SK-N-SH (cell line): ENCODE measurements around the gene DENND1A. TPM values are rescaled to one million over a fixed set of nuclear protein-coding genes. Genes with fewer than 3 reads are reported as not detected.

Source experiments
- CTCF ChIA-PET: fragments of 300-600, 350-600 bp; formaldehyde crosslinking; extraction: SDS; loops from one replicate; lab custom pipeline; 2021; lab: Yijun Ruan, JAX
- POLR2A ChIA-PET: fragments of 350-600 bp; sonication (Branson Sonifier 250); formaldehyde crosslinking; extraction: SDS; loops from one replicate; lab custom pipeline; 2020; ENCODE audit warnings: antibody characterized with exemption, inconsistent platforms; lab: Yijun Ruan, JAX
- DNase-seq: peaks from one replicate; pipeline ENCODE4 v3.0.0; 2012
- H2AFZ ChIP-seq: fragments of 200-600 bp; sonication (generic); 2 replicates; pipeline ENCODE4 v1.8.1; 2016; ENCODE audit warnings: antibody characterized with exemption, mild to moderate bottlenecking, low read depth
- H3F3A ChIP-seq: fragments of 200-600 bp; sonication (generic); replicated peaks from 2 replicates; pipeline ENCODE3; 2016; ENCODE audit warnings: antibody characterized with exemption, mild to moderate bottlenecking; ENCODE audit not compliant: insufficient read depth
- H3K27ac ChIP-seq, 2 experiments: fragments of 200-500 bp in 1 of 2; fragments of 200-600 bp in 1 of 2; sonication (Bioruptor generic) in 1 of 2; sonication (generic), shearing (Covaris generic) in 1 of 2; 2 replicates each; pipeline versions ENCODE4 v1.5.1 to v1.6.1; 2014 to 2016; ENCODE audit warnings: low read depth in 2 of 2, inconsistent platforms in 1 of 2, low read length in 1 of 2, mild to moderate bottlenecking in 1 of 2, mixed read lengths in 1 of 2
- H3K27me3 ChIP-seq: fragments of 200-600 bp; sonication (generic), shearing (Covaris generic); 2 replicates; pipeline ENCODE4 v1.6.1; 2016; ENCODE audit warnings: mixed run types; ENCODE audit not compliant: insufficient read depth
- H3K36me3 ChIP-seq, 2 experiments: fragments of 200-500 bp in 1 of 2; fragments of 200-600 bp in 1 of 2; sonication (Bioruptor generic) in 1 of 2; sonication (generic) in 1 of 2; replicated peaks in 1 of 2; 2 replicates each; pipeline versions ENCODE3 to v1.5.1; 2014 to 2016; ENCODE audit warnings: low read length in 1 of 2, mild to moderate bottlenecking in 1 of 2; ENCODE audit not compliant: insufficient read depth in 2 of 2, control insufficient read depth in 1 of 2
- H3K4me1 ChIP-seq, 2 experiments: fragments of 200-500 bp in 1 of 2; fragments of 200-600 bp in 1 of 2; sonication (Bioruptor generic) in 1 of 2; sonication (generic), shearing (Covaris generic) in 1 of 2; 2 replicates each; pipeline versions ENCODE4 v1.5.1 to v1.6.1; 2014 to 2016; ENCODE audit warnings: low read depth in 1 of 2, low read length in 1 of 2, mixed run types in 1 of 2; ENCODE audit not compliant: insufficient read depth in 2 of 2, control insufficient read depth in 1 of 2
- H3K4me2 ChIP-seq: fragments of 200-600 bp; sonication (generic), shearing (Covaris generic); 2 replicates; pipeline ENCODE4 v1.6.1; 2017; ENCODE audit warnings: mixed run types
- H3K4me3 ChIP-seq, 2 experiments: fragments of 200-500 bp in 1 of 2; fragments of 200-600 bp in 1 of 2; sonication (Bioruptor generic) in 1 of 2; sonication (generic), shearing (Covaris generic) in 1 of 2; 2 replicates each; pipeline versions ENCODE4 v1.5.1 to v1.8.1; 2014 to 2016; ENCODE audit warnings: low read depth in 2 of 2, inconsistent platforms in 1 of 2, low read length in 1 of 2, mild to moderate bottlenecking in 1 of 2, mixed read lengths in 1 of 2, moderate library complexity in 1 of 2
- H3K79me2 ChIP-seq: fragments of 200-600 bp; sonication (generic); 2 replicates; pipeline ENCODE4 v1.8.1; 2017; ENCODE audit warnings: mild to moderate bottlenecking; ENCODE audit not compliant: insufficient read depth
- H3K9ac ChIP-seq: fragments of 200-600 bp; sonication (generic); 2 replicates; pipeline ENCODE4 v1.6.1; 2017; ENCODE audit warnings: mixed run types
- H3K9me2 ChIP-seq: fragments of 200-600 bp; sonication (generic); 2 replicates; pipeline ENCODE4 v1.6.1; 2017; ENCODE audit warnings: mixed run types
- H3K9me3 ChIP-seq: fragments of 200-600 bp; sonication (generic); 2 replicates; pipeline ENCODE4 v1.6.1; 2017; ENCODE audit warnings: mixed run types, mild to moderate bottlenecking, moderate library complexity
- H4K20me1 ChIP-seq: fragments of 200-600 bp; sonication (generic); 2 replicates; pipeline ENCODE4 v1.6.1; 2017; ENCODE audit warnings: mild to moderate bottlenecking, mixed run types; ENCODE audit not compliant: insufficient read depth
- CTCF ChIP-seq: fragments of 200-600 bp; sonication (generic); IDR thresholded peaks from 2 replicates; pipeline ENCODE4 v1.6.1; 2017; ENCODE audit warnings: antibody characterized with exemption, mild to moderate bottlenecking, moderate library complexity
- FOXM1 ChIP-seq: IDR thresholded peaks from 2 replicates; pipeline ENCODE4 v1.4.0; 2012; ENCODE audit warnings: low read depth, mild to moderate bottlenecking
- GABPA ChIP-seq: IDR thresholded peaks from 2 replicates; pipeline ENCODE4 v1.4.0; 2012; ENCODE audit warnings: low read depth, mild to moderate bottlenecking
- JUND ChIP-seq: IDR thresholded peaks from 2 replicates; pipeline ENCODE4 v1.4.0; 2012
- MXI1 ChIP-seq: IDR thresholded peaks from 2 replicates; pipeline ENCODE4 v1.6.1; 2012; ENCODE audit warnings: mild to moderate bottlenecking, low read depth, low read length, improper control_type of control experiment
- NRF1 ChIP-seq: IDR thresholded peaks from 2 replicates; pipeline ENCODE4 v1.6.1; 2012; ENCODE audit warnings: low read depth, mild to moderate bottlenecking, low read length
- RCOR1 ChIP-seq: fragments of 150-350 bp; IDR thresholded peaks from 2 replicates; pipeline ENCODE4 v1.6.1; 2017; ENCODE audit warnings: antibody characterized with exemption, low read length
- REST ChIP-seq: IDR thresholded peaks from 2 replicates; pipeline ENCODE4 v1.6.1; 2012; ENCODE audit warnings: mild to moderate bottlenecking, low read depth, low read length, moderate library complexity
- RFX5 ChIP-seq: IDR thresholded peaks from 2 replicates; pipeline ENCODE4 v1.6.1; 2012; ENCODE audit warnings: mild to moderate bottlenecking, improper control_type of control experiment, low read length
- RXRA ChIP-seq: IDR thresholded peaks from 2 replicates; pipeline ENCODE4 v1.4.0; 2012; ENCODE audit warnings: low read depth, mild to moderate bottlenecking, borderline replicate concordance
- SIN3A ChIP-seq: IDR thresholded peaks from 2 replicates; pipeline ENCODE4 v1.6.1; 2012; ENCODE audit warnings: low read depth, mild to moderate bottlenecking, low read length, moderate library complexity, borderline replicate concordance
- TEAD4 ChIP-seq: IDR thresholded peaks from 2 replicates; pipeline ENCODE4 v1.4.0; 2012; ENCODE audit warnings: mild to moderate bottlenecking, borderline replicate concordance; ENCODE audit not compliant: insufficient read depth
- YY1 ChIP-seq: IDR thresholded peaks from 2 replicates; pipeline ENCODE4 v1.4.0; 2012; ENCODE audit warnings: low read depth, mild to moderate bottlenecking
- WGBS: methylation state at CpG from one replicate; pipeline ENCODE4 v1.1.6; 2017; ENCODE audit warnings: low lambda C conversion rate; 5-methylcytosine and 5-hydroxymethylcytosine counted together
- polyA plus RNA-seq, 3 experiments: library from polyadenylated mRNA; depleted of rRNA; stranded (reverse); fragments of >200 nt; gene quantifications; 2 replicates each; pipeline ENCODE4 v1.2.3, GENCODE V29; 2012

The DENND1A gene
- polyA plus RNA-seq, 1 of the 3 experiments (the other 2 are of a cell fraction) = 25.4 TPM

- no peak overlapping the region for H3K4me2 ChIP-seq
- H2AFZ ChIP-seq = no peak overlapping the region
- no peak overlapping the region for H3K4me3 ChIP-seq
- H3K27ac ChIP-seq = no peak overlapping the region
- TF ChIP-seq NRF1 (no peak), TEAD4 (no peak), MXI1 (no peak), FOXM1 (no peak), YY1 (no peak), SIN3A (no peak), RCOR1 (no peak)
- no peaks in the 10 kb centered on the region for H3K9me2 ChIP-seq
- peaks cover 4 to 7% of the 10 kb centered on the region in 2 experiments; a peak in 2 of 4 replicates for H3K4me1 ChIP-seq
- no peaks in the 10 kb centered on the region for H4K20me1 ChIP-seq
- POLR2A ChIA-PET = no interaction called here
- no peaks in the 10 kb centered on the region for H3F3A ChIP-seq
- H3K36me3 ChIP-seq = no peaks in the 10 kb centered on the region
- H3K9me3 ChIP-seq = no peaks in the 10 kb centered on the region
- no peaks in the 10 kb centered on the region for H3K27me3 ChIP-seq
- WGBS = 98% methylated on average over 7 of the region's 7 CpGs
- no peak for DNase-seq
- no peaks in the 10 kb centered on the region for H3K79me2 ChIP-seq
- CTCF ChIA-PET = interaction anchor here (0.7 kb wide), 1 partner anchor 12 kb away, joined by 3 read pairs; no protein-coding TSS in a partner anchor
- no peak overlapping the region for H3K9ac ChIP-seq
These were observed 134.6 kb downstream of the DENND1A start for GRCh38 chr9:123795336-123795735.

GRCh38 chr9:123792501-123792900 lies 137.4 kb downstream of the DENND1A start:
- no peak for DNase-seq
- Histone ChIP-seq H2AFZ (no peak overlapping the region), H3K4me3 (no peak overlapping the region), H3K27ac (no peak overlapping the region), H3K27me3 (no peaks in the 10 kb centered on the region), H3K36me3 (no peaks in the 10 kb centered on the region), H3K79me2 (no peaks in the 10 kb centered on the region), H4K20me1 (no peaks in the 10 kb centered on the region), H3K9me3 (no peaks in the 10 kb centered on the region), H3K9me2 (no peaks in the 10 kb centered on the region), H3K4me1 (peaks cover 4 to 10% of the 10 kb centered on the region in 2 experiments; a peak in 2 of 4 replicates), H3F3A (no peaks in the 10 kb centered on the region), H3K9ac (no peak overlapping the region), H3K4me2 (no peak overlapping the region)
- ChIA-PET CTCF (interaction anchor here (1.8 kb wide), 1 partner anchor 248 kb away, joined by 5 read pairs; no protein-coding TSS in a partner anchor), POLR2A (no interaction called here)
- WGBS = 95% methylated on average over 4 of the region's 4 CpGs
- no peak for TF ChIP-seq YY1

- H3K9me3 ChIP-seq = no peaks in the 10 kb centered on the region
- H3K4me1 ChIP-seq = peaks cover 0 to 5% of the 10 kb centered on the region in 2 experiments; a peak in 1 of 4 replicates
- H3K36me3 ChIP-seq = no peaks in the 10 kb centered on the region
- H3K4me3 ChIP-seq = no peak overlapping the region
- H3K27ac ChIP-seq = no peak overlapping the region
- CTCF ChIA-PET = interaction anchor here (0.7 kb wide), 1 partner anchor 103 kb away, joined by 3 read pairs; no protein-coding TSS in a partner anchor
- 83% methylated on average over 5 of the region's 5 CpGs for WGBS
- no peak for DNase-seq
- H3K9me2 ChIP-seq = no peaks in the 10 kb centered on the region
- no peak for TF ChIP-seq GABPA
- no peak for TF ChIP-seq REST
- TF ChIP-seq JUND = no peak
- no peak for TF ChIP-seq MXI1
- TF ChIP-seq RFX5 = no peak
- TF ChIP-seq RXRA = no peak
- TF ChIP-seq CTCF = no peak
- H4K20me1 ChIP-seq = no peaks in the 10 kb centered on the region
- no peaks in the 10 kb centered on the region for H3F3A ChIP-seq
- H3K4me2 ChIP-seq = no peak overlapping the region
- H3K27me3 ChIP-seq = no peaks in the 10 kb centered on the region
- no peaks in the 10 kb centered on the region for H3K79me2 ChIP-seq
- POLR2A ChIA-PET = no interaction called here
- H2AFZ ChIP-seq = no peak overlapping the region
- H3K9ac ChIP-seq = no peak overlapping the region
These were observed 140.2 kb downstream of the DENND1A start for GRCh38 chr9:123789554-123790292.
